Measurements from ENCODE around the gene NT5C3A. TPM values are rescaled to one million over a fixed set of nuclear protein-coding genes. Genes with fewer than 3 reads are reported as not detected.
"Not testable (repeated sequence)": the region's sequence is repeated elsewhere in the genome, so short reads cannot be mapped to it uniquely, and the experiment has no call there.

Gene NT5C3A
- total RNA-seq, 2 donors from 2014 or later = 20.4 to 26.5 TPM

- WGBS, 2 donors = 88 to 94% methylated on average over 2 of the region's 2 CpGs
- ATAC-seq (no peak), DNase-seq (no peak)
- TF ChIP-seq CTCF (IDR thresholded peaks at IDR 0.05) = no peak
- no peak for TF ChIP-seq POLR2A (IDR thresholded peaks at IDR 0.05)
- H3K4me3 ChIP-seq = no peak overlapping the region
- no peaks in the 10 kb centered on the region for H3K27me3 ChIP-seq
- intact Hi-C loops (cut with DNase I) = no loop called here
- peaks cover 28% of the 10 kb centered on the region for H3K4me1 ChIP-seq
- H3K36me3 ChIP-seq (replicated peaks in 1 of 2; ENCODE audit: insufficient read depth in 1 of 2, low read depth in 2 of 2) = no peaks in the 10 kb centered on the region
- H3K27ac ChIP-seq = no peak overlapping the region
- H3K9me3 ChIP-seq = no peaks in the 10 kb centered on the region
Measured at GRCh38 chr7:33035776-33036175, 26.8 kb downstream of the NT5C3A start.

GRCh38 chr7:33024189-33024757 lies 38.3 kb downstream of the NT5C3A start:
- no peaks in the 10 kb centered on the region for H3K9me3 ChIP-seq
- no peak overlapping the region for H3K4me3 ChIP-seq
- DNase-seq (no peak), ATAC-seq (peak; percentile 18)
- peaks cover 0 to 5% of the 10 kb centered on the region in 2 donors for H3K36me3 ChIP-seq (replicated peaks in 1 of 2; ENCODE audit: insufficient read depth in 1 of 2, low read depth in 2 of 2)
- WGBS, 2 donors = 44 to 58% methylated on average over 4 of the region's 4 CpGs
- intact Hi-C loops (cut with DNase I) = no loop called here
- peak overlapping the region in 1 of 4 donors; percentile 18 for H3K27ac ChIP-seq
- H3K27me3 ChIP-seq = no peaks in the 10 kb centered on the region
- peaks cover 4% of the 10 kb centered on the region for H3K4me1 ChIP-seq
- TF ChIP-seq CTCF (IDR thresholded peaks at IDR 0.05) (no peak), POLR2A (IDR thresholded peaks at IDR 0.05) (no peak)

- TF ChIP-seq CTCF (IDR thresholded peaks at IDR 0.05) = no peak
- TF ChIP-seq POLR2A (IDR thresholded peaks at IDR 0.05) = no peak
- peaks cover 6 to 7% of the 10 kb centered on the region in 2 donors for H3K36me3 ChIP-seq (replicated peaks in 1 of 2; ENCODE audit: insufficient read depth in 1 of 2, low read depth in 2 of 2)
Measured at GRCh38 chr7:33012364-33012763, 50.2 kb downstream of the NT5C3A start.

GRCh38 chr7:33009734-33010133 lies 52.8 kb downstream of the NT5C3A start:
- Histone ChIP-seq H3K4me3 (no peak overlapping the region), H3K4me1 (no peaks in the 10 kb centered on the region), H3K27me3 (no peaks in the 10 kb centered on the region), H3K36me3 (replicated peaks in 1 of 2; ENCODE audit: insufficient read depth in 1 of 2, low read depth in 2 of 2) (peaks cover under 1 to 4% of the 10 kb centered on the region in 2 donors), H3K27ac (no peak overlapping the region), H3K9me3 (no peaks in the 10 kb centered on the region)
- no peak for DNase-seq
- TF ChIP-seq POLR2A (IDR thresholded peaks at IDR 0.05) = no peak
- no peak for ATAC-seq
- intact Hi-C loops (cut with DNase I) = no loop called here
- WGBS, 2 donors = 88 to 96% methylated on average over 2 of the region's 2 CpGs

More at GRCh38 chr7:33012364-33012763, 50.2 kb downstream of the NT5C3A start:
- intact Hi-C loops (cut with DNase I) = no loop called here
- no peaks in the 10 kb centered on the region for H3K9me3 ChIP-seq
- DNase-seq (no peak), ATAC-seq (no peak)
- H3K4me1 ChIP-seq = no peaks in the 10 kb centered on the region
- no peak overlapping the region for H3K27ac ChIP-seq
- H3K27me3 ChIP-seq = no peaks in the 10 kb centered on the region
- no peak overlapping the region for H3K4me3 ChIP-seq

- H3K9me3 ChIP-seq; intact Hi-C loops (cut with DNase I); H3K36me3 ChIP-seq (replicated peaks in 1 of 2; ENCODE audit: insufficient read depth in 1 of 2, low read depth in 2 of 2); H3K27ac ChIP-seq; DNase-seq; ATAC-seq; H3K27me3 ChIP-seq; H3K4me3 ChIP-seq: not testable (repeated sequence)
- H3K4me1 ChIP-seq = peaks cover 14% of the 10 kb centered on the region
- 81 to 98% methylated on average over 4 of the region's 4 CpGs for WGBS, 2 donors
Measured at GRCh38 chr7:33005690-33006089, 56.9 kb downstream of the NT5C3A start.

GRCh38 chr7:33005193-33005592 lies 57.4 kb downstream of the NT5C3A start:
- ATAC-seq = not testable (repeated sequence)

GRCh38 chr7:33004104-33004616 lies 58.4 kb downstream of the NT5C3A start:
- H3K9me3 ChIP-seq; ATAC-seq; H3K36me3 ChIP-seq (replicated peaks in 1 of 2; ENCODE audit: insufficient read depth in 1 of 2, low read depth in 2 of 2); H3K4me3 ChIP-seq; intact Hi-C loops (cut with DNase I); H3K27ac ChIP-seq; H3K27me3 ChIP-seq; DNase-seq: not testable (repeated sequence)
- peaks cover 26% of the 10 kb centered on the region for H3K4me1 ChIP-seq
- 89% methylated on average over 10 of the region's 10 CpGs for WGBS, 2 donors

More at GRCh38 chr7:33005193-33005592, 57.4 kb downstream of the NT5C3A start:
- WGBS, 2 donors = 90 to 94% methylated on average over 8 of the region's 8 CpGs
- DNase-seq; H3K36me3 ChIP-seq (replicated peaks in 1 of 2; ENCODE audit: insufficient read depth in 1 of 2, low read depth in 2 of 2); H3K27me3 ChIP-seq; H3K9me3 ChIP-seq; H3K4me3 ChIP-seq; H3K27ac ChIP-seq; intact Hi-C loops (cut with DNase I): not testable (repeated sequence)
- peaks cover 18% of the 10 kb centered on the region for H3K4me1 ChIP-seq

GRCh38 chr7:33003111-33003510 lies 59.5 kb downstream of the NT5C3A start:
- intact Hi-C loops (cut with DNase I); DNase-seq; H3K36me3 ChIP-seq (replicated peaks in 1 of 2; ENCODE audit: insufficient read depth in 1 of 2, low read depth in 2 of 2); ATAC-seq; H3K27ac ChIP-seq; H3K4me3 ChIP-seq; H3K9me3 ChIP-seq; H3K27me3 ChIP-seq: not testable (repeated sequence)
- peaks cover 37% of the 10 kb centered on the region for H3K4me1 ChIP-seq

- H3K4me1 ChIP-seq = peaks cover 46% of the 10 kb centered on the region
- H3K9me3 ChIP-seq; H3K4me3 ChIP-seq; H3K27me3 ChIP-seq; H3K36me3 ChIP-seq (replicated peaks in 1 of 2; ENCODE audit: insufficient read depth in 1 of 2, low read depth in 2 of 2); intact Hi-C loops (cut with DNase I): not testable (repeated sequence)
- peak overlapping the region in 3 of 4 donors; percentile 72 to 86 (median 86) for H3K27ac ChIP-seq
- DNase-seq (peak in 2 of 4 donors; percentile 30 to 52), ATAC-seq (peak; percentile 78)
- 11% methylated on average over 4 of the region's 4 CpGs for WGBS, 2 donors
Measured at GRCh38 chr7:32999380-32999779, 63.2 kb downstream of the NT5C3A start.

Measured in body of pancreas (tissue), 4 donors.